VCaP (cell line): ENCODE data around the gene BCR.

Experiments used
- H3K27ac ChIP-seq: fragments of 450-650 bp; 2 replicates; pipeline ENCODE4 v1.5.1; 2017
- CTCF ChIP-seq: fragments of 450-650 bp; conservative IDR thresholded peaks from 2 replicates; pipeline ENCODE4 v1.5.1; 2017; ENCODE audit warnings: mild to moderate bottlenecking, moderate library complexity

The BCR gene

GRCh38 chr22:23166841-23167616, 13.3 kb upstream of the BCR start:
- no peak overlapping the region for H3K27ac ChIP-seq
- no peak for TF ChIP-seq CTCF

DNA sequence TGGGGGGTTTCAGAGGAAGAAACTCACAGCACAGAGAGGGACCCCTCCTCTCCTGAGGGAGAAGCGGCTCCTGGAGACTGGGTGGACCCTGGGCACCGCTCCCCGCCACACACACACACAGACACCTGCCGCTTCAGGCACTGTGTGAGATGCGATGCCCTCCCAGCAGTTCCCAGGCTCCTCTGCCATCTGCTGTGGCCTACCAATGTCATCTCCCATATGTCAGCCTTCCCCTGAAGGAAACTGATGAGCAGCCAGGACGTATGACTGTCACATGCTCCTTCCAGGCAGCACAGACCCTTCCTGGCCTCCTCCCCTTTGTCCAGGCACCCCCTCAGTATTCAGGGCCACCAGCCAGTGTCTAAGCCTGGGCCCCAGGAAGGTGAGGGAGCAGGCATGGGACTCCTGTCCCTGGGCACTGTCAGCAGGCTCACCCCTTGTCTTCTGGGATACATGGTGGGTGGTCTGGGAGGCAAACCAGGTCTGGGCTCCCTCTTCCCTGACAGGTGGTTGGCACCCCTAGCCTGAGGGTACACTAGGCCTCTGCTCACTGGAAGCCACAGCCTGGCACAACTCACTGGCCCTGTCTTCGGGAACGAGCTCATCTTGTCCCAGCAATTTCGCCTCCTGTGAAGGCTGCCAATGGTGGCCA, 11.8 kb upstream of the BCR start:
- no peak for TF ChIP-seq CTCF
- H3K27ac ChIP-seq, result no peak overlapping the region

- no peak for TF ChIP-seq CTCF
- no peak overlapping the region for H3K27ac ChIP-seq
Observed at GRCh38 chr22:23169043-23169406, 11.3 kb upstream of the BCR start.

GRCh38 chr22:23175817-23176644, 4.3 kb upstream of the BCR start:
- no peak for TF ChIP-seq CTCF
- H3K27ac ChIP-seq, result no peak overlapping the region

- no peak for TF ChIP-seq CTCF
- no peak overlapping the region for H3K27ac ChIP-seq
Observed at GRCh38 chr22:23176645-23177027, 3.7 kb upstream of the BCR start.

GRCh38 chr22:23177197-23177596, 3.1 kb upstream of the BCR start:
- H3K27ac ChIP-seq, result no peak overlapping the region
- TF ChIP-seq CTCF, result no peak
